ENCODE results near the gene HAUS8.
"Not testable (repeated sequence)": the region's sequence is repeated elsewhere in the genome, so short reads cannot be mapped to it uniquely, and the experiment has no call there.

HAUS8 gene

DNA sequence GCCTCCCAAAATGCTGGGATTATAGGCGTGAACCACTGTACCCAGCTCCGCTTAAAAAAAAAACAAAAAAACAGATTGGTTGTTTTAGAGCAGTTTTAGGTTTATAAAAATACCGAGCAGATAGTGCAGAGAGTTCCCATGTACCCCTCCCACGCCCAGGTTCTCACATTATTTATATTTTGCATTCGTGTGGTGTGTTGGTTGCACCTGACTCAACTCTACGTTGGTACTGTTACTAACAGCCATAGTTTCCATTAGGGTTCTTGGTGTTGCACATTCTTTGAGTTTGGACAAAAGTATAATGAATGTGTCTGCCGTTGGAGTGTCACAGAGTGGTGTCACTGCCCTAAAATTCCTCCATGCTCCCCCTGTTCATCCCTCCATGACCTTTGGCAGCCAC lies 29.4 kb upstream of the HAUS8 start:
- no peak for DNase-seq
- in situ Hi-C loops (cut with MboI; ENCODE audit: low pct_unique_long_range_greater_than_20kb, low sequenced_read_pairs): no loop called here

DNA sequence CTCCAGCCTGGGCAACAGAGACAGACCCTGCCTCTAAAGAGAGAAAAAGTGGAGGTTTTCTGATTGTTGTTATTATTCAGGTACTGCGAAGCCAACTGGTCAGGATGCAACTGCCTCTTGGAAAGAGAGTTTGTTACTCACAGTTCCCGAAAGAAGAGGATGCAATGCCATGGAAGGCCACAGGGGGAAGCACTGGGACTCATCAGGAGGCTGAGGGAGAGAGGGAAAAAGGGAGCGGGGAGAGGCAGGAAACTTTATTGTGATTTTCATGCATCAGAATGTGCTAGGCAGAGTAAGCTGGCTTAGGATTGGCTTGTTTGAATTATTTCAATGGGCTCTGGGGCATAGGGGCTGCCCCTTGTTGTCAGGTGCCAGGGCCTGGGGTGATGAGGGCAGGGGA lies 27.9 kb upstream of the HAUS8 start:
- in situ Hi-C loops (cut with MboI; ENCODE audit: low pct_unique_long_range_greater_than_20kb, low sequenced_read_pairs): no loop called here
- DNase-seq: peak; percentile 21

DNA sequence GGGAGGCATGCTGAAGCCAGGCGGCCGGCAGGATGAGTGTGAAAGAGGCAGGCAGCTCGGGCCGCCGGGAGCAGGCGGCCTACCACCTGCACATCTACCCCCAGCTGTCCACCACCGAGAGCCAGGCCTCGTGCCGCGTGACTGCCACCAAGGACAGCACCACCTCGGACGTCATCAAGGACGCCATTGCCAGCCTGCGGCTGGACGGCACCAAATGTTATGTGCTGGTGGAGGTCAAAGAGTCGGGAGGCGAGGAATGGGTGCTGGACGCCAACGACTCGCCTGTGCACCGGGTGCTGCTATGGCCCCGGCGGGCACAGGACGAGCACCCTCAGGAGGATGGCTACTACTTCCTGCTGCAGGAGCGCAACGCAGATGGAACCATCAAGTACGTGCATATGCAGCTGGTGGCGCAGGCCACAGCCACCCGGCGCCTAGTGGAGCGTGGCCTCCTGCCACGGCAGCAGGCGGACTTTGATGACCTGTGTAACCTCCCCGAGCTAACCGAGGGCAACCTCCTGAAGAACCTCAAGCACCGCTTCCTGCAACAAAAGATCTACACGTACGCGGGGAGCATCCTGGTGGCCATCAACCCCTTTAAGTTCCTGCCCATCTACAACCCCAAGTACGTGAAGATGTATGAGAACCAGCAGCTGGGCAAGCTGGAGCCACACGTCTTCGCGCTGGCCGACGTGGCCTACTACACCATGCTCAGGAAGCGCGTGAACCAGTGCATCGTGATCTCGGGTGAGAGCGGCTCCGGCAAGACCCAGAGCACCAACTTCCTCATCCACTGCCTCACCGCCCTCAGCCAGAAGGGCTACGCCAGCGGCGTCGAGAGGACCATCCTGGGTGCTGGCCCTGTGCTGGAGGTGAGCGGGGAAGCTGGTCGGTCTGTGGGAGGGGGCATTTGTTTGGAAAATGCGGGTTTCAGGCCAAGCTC lies 26.7 kb upstream of the HAUS8 start:
- in situ Hi-C loops (cut with MboI; ENCODE audit: low pct_unique_long_range_greater_than_20kb, low sequenced_read_pairs): no loop called here

DNA sequence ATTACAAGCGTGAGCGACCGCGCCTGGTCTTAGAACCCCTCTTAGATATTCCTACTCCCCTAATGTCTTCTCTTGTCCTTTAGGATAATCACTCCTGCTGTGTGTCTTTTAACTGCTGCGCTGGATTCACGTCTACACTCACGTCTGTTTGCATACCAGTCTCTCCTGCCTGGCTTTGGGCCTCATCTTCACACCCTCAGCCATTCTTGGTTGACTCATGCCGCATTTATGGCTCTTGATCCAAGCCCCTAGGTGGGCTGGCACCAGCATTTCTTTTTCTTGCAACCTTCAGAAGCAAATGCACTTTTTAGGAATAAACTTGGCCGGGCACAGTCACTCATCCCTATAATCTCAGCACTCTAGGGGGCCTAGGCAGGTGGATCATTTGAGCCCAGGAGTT lies 23.1 kb upstream of the HAUS8 start:
- DNase-seq: no peak
- in situ Hi-C loops (cut with MboI; ENCODE audit: low pct_unique_long_range_greater_than_20kb, low sequenced_read_pairs): no loop called here

More for the DNA sequence above, 26.7 kb upstream of the HAUS8 start:
- no peak for DNase-seq

DNA sequence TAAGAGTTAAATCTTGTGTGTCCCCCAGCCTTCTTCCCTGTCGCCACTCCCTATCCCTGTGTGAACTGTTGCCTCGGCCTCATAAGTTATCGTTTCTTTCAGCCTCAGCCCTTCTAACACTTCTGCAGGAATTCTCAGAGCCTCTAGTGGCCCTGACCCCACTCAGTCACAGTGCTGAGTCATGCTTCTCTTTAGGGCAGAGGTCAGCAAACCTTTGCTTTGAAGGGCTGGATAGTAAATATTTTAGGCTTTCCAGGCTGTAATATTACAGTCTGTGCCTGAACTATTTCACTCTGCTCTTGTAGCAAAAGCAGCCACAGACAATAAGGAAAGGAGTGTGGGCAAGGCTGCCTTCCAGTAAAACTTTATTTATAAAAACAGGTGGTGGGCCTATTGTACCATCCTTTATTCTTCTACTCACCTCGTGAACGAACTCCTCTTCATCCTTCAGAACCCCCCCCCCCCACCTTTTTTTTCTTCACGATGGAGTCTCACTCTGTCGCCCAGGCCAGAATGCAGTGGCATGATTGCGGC lies 22.4 kb upstream of the HAUS8 start:
- in situ Hi-C loops (cut with MboI; ENCODE audit: low pct_unique_long_range_greater_than_20kb, low sequenced_read_pairs): no loop called here
- no peak for DNase-seq

DNA sequence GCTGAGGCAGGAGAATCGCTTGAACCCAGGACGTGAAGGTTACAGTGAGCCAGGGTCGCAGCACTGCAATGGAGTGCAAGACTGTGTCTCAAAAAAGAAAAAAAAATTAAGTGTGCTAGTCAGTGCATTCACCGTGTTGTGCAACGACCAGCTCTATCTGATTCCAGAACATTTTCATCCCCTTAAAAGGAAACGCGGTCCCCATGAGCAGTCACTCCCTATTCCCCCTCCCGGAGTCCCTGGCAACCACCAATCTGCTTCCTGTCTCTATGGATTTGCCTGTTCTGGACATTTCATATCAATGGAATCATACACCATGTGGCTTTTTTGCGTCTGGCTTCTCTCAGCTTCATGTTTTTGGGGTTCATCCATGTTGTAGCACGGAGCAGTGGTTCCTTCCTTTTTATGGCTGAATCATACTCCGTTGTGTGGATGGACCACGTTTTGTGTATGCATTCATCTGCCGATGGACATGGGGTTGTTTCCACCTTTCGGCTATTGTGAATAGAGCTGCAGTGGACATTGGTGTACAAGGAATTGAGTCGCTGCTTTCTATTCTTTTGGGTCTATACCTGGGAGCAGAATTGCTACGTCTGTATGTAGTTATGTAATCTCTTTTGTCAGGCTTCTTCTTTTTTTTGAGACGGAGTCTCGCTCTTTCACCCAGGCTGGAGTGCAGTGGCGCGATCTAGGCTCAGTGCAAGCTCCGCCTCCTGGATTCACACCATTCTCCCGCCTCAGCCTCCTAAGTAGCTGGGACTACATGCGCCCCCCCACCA lies 20.1 kb upstream of the HAUS8 start:
- in situ Hi-C loops (cut with MboI; ENCODE audit: low pct_unique_long_range_greater_than_20kb, low sequenced_read_pairs): no loop called here
- no peak for DNase-seq

DNA sequence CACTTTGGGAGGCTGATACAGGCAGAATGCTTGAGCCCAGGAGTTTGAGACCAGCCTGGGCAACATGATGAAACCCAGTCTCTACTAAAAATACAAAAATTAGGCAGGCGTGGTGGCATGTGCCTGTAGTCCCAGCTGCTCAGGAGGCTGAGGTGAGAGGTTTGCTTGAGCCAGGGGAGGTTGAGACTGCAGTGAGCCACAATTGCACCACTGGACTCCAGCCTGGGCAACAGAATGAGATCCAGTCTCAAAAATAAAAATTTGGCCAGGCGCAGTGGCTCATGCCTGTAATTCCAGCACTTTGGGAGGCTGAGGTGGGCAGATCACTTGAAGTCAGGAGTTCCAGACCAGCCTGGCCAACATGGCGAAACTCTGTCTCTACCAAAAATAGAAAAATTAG lies 19.4 kb upstream of the HAUS8 start:
- in situ Hi-C loops (cut with MboI; ENCODE audit: low pct_unique_long_range_greater_than_20kb, low sequenced_read_pairs); DNase-seq: not testable (repeated sequence)

DNA sequence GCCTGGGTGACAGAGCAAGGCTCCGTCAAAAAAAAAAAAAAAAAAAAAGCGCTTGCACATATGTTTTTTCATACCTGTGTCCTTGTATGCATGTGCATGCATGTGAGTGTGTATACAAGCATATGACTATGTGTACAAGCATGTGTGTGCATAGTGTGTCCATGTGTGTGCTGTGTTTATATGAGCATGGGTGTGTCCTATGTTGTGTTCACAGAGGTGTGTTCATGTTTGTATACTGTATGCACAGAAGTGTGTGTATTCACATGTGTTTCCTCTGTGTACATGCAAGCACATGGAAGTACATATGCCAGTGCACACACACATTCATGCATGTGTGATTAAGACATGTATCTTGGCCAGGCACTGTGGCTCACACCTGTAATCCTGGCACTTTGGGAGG lies 17.4 kb upstream of the HAUS8 start:
- in situ Hi-C loops (cut with MboI; ENCODE audit: low pct_unique_long_range_greater_than_20kb, low sequenced_read_pairs): no loop called here
- no peak for DNase-seq

DNA sequence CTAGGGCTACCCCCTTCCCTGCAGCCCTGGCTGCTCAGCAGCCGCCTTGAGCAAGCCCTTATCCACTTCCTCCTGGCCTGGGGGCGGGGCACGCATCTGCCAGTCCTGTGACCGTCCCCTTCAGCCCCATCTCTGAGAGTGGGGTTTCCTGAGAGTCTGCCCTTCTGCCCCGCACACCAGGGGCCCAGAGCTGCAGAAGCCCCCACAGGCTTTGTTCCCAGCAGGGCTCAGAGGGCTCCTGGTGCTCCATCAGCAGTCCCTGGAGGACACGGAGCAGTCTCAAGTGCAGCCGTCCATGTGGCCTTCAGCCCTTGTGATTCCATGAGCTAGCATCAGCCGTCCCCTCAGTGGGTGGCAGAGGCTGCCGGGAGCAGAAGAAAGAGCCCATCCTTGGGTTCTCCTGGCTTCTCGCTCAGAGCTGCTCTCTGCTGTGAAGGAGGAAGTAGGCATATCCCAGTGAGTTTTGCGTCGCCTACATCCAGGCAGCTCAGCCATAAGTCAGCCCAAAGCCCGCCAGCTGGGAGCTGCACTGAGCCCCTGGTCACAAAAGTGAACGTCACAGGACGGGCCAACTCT lies 16.6 kb upstream of the HAUS8 start:
- DNase-seq: peak; percentile 63

DNA sequence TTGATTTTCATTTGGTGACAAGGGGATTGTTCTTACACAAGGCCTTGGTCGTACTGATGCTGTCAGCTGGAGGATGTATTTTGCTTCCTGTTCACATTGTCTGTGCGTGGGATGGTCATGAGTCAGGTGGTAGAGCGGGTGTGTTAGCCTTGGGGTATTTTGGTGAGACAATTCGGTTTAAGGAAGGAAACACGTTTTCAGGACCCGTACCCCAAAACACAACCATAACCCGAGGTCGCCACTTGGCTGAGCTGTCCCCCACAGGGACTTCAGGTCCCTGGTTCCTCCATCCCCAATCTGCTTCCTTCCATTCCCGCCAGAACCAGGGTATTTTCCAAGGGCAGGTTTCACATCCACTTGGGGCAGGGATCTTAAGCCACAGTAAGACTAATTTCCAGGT lies 15.3 kb upstream of the HAUS8 start:
- in situ Hi-C loops (cut with MboI; ENCODE audit: low pct_unique_long_range_greater_than_20kb, low sequenced_read_pairs): no loop called here
- peak; percentile 63 for DNase-seq

More for the DNA sequence above, 16.6 kb upstream of the HAUS8 start:
- in situ Hi-C loops (cut with MboI; ENCODE audit: low pct_unique_long_range_greater_than_20kb, low sequenced_read_pairs): no loop called here

DNA sequence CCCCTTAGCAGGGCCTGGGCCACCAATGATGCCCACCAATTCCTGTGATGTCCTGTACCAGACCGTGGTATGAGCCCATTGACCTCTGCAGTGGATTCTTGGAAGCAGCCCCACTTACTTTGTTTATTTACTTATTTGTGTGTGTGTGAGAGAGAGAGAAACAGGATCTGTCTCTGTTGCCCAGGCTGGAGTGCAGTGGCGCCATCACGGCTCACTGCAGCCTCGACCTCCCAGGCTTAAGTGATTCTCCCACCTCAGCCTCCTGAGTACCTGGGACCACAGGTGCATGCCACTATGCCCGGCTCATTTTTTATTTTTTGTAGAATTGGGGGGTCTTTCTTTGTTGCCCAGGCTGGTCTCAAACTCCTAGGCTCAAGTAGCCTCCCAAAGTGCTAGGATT lies 13.3 kb upstream of the HAUS8 start:
- in situ Hi-C loops (cut with MboI; ENCODE audit: low pct_unique_long_range_greater_than_20kb, low sequenced_read_pairs): no loop called here
- no peak for DNase-seq

DNA sequence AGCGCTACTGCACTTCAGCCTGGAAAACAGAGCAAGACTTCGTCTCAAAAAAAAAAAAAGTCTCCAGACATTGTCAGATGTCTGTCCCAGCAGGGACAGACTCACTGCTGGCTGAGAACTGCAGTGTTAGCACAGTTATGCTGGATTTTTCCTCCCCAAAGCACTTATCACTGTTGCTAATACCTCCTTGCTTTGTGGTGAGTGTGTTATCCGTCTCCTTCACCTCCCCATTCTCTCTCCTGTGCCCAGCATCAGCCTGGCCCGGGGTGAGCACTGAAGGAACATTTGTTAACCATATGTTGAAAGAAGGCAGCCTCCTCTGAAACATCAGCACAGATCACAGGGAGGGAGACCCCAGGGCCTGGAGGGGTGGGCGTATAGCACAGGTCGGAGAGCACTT lies 11.6 kb upstream of the HAUS8 start:
- in situ Hi-C loops (cut with MboI; ENCODE audit: low pct_unique_long_range_greater_than_20kb, low sequenced_read_pairs): no loop called here
- no peak for DNase-seq

DNA sequence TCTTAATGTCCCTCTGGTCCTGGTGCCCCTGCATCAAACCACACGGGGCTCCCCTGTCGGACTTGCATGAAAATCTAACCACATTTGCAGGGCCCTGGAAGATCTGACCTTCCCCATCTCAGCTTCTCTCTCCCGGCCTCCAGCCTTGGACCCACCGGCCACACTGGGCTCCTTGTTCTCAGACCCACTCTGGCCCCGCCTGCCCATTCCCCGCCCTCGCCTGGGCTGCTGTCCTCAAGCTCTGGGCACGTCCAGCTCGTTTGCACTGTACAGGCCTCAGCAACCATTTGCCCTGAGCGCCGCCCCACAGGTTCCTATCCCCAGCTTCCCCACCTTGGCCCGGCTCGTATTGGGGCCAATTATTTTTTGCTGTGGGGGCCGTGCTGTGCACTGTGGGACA lies 10.9 kb upstream of the HAUS8 start:
- in situ Hi-C loops (cut with MboI; ENCODE audit: low pct_unique_long_range_greater_than_20kb, low sequenced_read_pairs): no loop called here
- no peak for DNase-seq

DNA sequence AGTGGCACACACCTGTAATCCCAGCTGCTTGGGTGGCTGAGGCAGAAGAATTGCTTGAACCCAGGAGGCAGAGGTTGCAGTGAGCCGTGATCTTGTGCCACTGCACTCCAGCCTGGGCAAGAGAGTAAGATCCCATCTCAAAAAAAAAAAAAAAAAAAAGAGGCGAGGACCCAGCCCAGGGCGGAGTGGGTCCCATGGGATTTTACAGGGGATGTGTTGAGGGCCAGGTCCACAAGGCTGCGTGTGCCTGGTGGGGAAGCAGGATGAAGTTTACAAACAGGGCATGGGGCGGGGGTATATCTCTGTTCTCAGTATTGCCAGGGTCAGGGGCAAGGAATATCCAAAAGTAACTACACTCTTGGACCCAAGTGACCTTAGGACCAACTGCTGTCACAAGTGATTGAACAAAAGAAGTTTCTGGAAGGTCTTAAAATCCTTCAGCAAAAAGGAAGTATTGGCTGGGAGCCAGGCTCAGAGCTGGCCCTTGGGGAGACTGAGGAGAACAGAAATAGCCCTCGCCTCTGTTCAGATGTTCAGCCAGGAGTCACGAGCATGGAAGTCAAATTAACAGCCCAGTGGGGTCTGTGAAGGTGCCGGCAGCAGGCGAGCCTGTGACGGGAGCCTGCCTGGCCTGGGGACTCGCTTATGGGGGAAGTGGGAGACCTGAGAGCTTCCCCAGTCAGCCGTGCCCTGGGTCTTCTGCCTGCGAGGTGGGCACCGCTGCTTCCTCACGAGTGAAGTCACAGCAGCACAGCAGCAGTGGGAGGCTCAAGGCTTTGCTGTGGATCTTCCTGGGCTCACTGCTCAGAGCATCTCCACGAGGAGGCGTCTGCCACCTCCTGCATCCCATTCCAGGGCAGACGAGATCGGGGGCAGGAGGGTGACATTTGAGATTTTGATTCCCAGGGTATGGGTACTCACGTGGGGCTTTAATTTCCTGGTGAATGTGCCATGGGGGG lies 6.7 kb upstream of the HAUS8 start:
- in situ Hi-C loops (cut with MboI; ENCODE audit: low pct_unique_long_range_greater_than_20kb, low sequenced_read_pairs): no loop called here
- no peak for DNase-seq

DNA sequence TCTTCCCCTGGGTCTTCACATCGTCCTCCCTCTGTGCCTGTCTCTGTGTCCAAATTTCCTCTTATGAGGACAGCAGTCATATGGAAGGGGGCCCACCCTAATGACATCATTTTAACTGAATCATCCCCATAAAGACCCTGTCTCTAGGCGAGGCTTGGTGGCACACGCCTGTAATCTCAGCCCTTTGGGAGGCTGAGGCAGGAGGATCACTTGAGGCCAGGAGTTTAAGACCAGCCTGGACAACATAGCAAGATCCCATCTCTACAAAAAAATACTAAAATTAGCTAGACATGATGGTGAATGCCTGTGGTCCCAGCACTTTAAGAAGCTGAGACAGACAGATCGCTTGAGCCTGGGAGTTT lies 5.2 kb upstream of the HAUS8 start:
- in situ Hi-C loops (cut with MboI; ENCODE audit: low pct_unique_long_range_greater_than_20kb, low sequenced_read_pairs): no loop called here
- no peak for DNase-seq

DNA sequence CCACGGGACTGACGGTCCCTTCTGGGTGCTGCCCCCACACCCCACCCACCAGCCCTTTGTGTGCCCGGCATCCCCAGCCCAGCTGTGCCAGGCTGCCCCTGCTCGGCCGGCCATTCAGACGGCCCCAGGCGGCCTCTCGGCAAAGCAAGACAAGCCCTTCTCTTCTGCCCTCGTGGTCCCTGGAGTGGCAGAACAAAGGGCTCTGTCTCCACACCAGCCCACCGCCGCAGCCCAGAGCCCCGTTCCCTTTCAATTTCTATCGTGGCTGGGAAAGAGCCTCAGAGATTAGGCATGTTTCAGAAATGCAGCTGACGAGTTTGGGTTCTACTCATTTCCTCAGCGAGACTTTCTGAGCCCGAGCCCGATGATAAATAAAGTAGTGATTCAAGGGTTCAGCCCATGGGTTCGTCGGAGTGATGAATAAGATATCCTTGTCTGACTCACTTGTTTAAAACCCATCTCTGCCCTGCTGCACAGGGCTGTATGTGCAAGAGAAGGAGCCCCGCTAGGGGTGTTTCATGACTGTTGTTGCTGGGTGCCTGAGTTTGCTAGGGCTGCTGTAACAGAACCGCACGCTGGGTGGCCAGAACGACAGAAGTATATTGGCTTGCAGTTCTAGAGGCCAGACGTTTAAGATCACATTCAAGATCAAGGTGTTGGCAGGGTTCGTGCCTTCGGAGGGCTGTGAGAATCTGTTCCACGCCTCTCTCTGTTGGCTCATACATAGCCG lies 4.6 kb upstream of the HAUS8 start:
- in situ Hi-C loops (cut with MboI; ENCODE audit: low pct_unique_long_range_greater_than_20kb, low sequenced_read_pairs): no loop called here
- no peak for DNase-seq

DNA sequence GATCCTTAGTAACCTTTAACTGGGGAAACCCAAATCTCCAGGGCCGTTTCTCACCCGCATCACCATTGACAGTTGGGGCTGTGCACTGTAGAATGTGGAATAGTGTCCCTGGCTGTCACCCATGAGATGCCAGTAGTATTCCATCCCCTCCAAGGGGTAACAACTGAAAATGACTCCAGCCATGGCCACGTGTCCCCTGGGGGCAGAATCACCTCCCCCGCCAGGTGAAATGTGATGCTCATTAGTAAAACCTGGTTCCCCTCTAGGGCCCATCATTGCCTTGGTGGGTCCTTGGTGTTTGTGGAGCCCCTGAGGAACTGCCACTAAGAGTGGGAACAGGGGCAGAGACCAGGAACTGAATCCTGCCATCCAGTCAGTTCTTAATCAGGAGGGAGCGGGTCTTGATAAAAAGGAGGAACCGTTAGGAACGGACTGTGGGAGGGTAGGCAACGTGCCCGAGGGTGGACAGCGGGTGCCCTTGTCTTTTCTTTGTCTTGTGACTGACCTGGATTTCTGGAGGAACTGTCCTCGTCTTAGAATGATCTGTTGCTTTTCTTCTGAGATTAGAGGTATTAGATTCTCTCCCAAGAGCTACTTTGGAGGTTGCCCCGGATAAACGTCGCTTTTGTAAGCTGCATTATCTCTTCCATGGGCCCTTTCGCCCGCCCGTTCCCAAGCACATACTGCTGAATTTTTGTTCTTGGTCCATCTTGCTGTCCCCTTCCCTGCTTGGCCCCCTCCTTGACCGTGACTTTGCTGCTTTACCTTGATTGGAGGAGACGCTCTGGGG lies 3.9 kb upstream of the HAUS8 start:
- in situ Hi-C loops (cut with MboI; ENCODE audit: low pct_unique_long_range_greater_than_20kb, low sequenced_read_pairs): no loop called here

More for the DNA sequence above, 3.9 kb upstream of the HAUS8 start:
- DNase-seq: no peak

All from KBM-7 (cell line).